ENCODE data around the gene DBET. TPM values are rescaled to one million over a fixed set of nuclear protein-coding genes. Genes with fewer than 3 reads are reported as not detected.
"Not testable (repeated sequence)": the region's sequence is repeated elsewhere in the genome, so short reads cannot be mapped to it uniquely, and the experiment has no call there.

The DBET gene
- total RNA-seq: under 1 TPM in 1 of 3 donors, not detected in 2; 0.08 TPM

DNA sequence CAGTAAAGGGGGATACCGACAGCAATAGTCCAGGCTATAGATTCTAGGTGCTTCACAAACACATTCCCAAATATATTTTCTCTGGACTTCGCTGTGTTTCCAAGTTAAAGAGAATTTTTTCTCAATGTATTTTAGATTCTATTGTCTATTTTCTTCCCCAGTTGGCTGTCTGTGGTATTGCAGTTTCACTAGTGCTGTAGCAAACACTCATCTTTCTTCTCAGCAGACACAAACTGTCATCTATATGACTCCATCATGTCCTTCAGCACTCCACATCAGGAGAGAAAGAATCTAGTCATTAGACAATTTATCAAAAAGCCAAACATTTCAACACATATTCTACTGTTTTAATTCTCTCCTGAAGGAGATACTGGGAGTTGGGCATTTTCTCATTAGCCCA is at the start of gene DBET:
DBET (plus strand) TSS at position 161 of the 400 bp plus-strand sequence.
- H3K4me3 Mint-ChIP-seq; ATAC-seq; H3K27me3 Mint-ChIP-seq (ENCODE audit: low read depth); DNase-seq; H3K9me3 Mint-ChIP-seq; H3K4me1 Mint-ChIP-seq (ENCODE audit: low read depth); H3K36me3 Mint-ChIP-seq (ENCODE audit: insufficient read depth): not testable (repeated sequence)

DNA sequence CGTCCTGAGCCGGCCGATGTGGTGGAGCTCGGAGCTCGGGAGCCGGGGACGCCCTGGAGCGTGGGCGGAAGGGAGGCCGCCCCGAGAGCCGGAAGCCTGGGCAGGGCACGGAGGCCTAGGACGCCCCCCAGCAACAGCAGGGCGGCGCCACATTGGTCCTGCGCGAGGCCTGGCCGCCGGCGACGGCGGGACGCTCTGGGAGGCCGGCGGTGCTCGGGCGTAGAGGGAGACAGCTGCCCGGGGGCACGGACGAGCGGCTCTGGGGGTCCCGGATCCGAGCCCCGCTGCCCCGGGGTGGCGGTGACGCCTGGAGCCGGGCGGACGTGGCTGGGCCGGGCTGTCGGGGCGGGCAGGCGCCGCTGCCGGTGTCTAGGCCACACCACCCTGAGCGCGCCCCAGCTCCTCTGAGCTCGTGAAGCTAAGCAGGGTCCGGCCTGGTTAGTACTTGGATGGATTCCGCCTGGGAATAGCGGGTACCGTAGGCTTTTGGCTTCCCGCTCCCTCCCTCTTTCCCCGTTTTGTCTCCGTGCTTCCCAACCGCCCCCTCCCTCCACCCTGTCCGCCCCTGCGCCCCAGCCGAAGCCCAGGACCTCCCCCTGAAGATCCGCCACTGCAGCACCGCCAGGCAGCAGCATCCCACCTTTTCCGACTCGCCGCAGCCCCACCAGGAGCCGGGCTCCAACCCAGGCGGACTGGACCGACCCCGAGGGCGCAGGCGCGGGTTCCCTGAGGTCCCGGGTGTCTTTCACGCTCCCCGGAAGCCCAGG is 49.3 kb upstream of the DBET start:
- Mint-ChIP-seq H3K36me3 (ENCODE audit: insufficient read depth) (no peaks in the 10 kb centered on the region), H3K9me3 (no peaks in the 10 kb centered on the region), H3K27me3 (ENCODE audit: low read depth) (peaks cover 71% of the 10 kb centered on the region), H3K4me3 (no peak overlapping the region), H3K4me1 (ENCODE audit: low read depth) (peaks cover 18% of the 10 kb centered on the region)
- DNase-seq (no peak), ATAC-seq (peak; percentile 47 to 48)

GRCh38 chr4:190015538-190016368 is 48.5 kb upstream of the DBET start:
- ATAC-seq: no peak
- H3K36me3 Mint-ChIP-seq (ENCODE audit: insufficient read depth): no peaks in the 10 kb centered on the region
- H3K4me3 Mint-ChIP-seq: peak overlapping the region; percentile 6
- no peaks in the 10 kb centered on the region for H3K9me3 Mint-ChIP-seq
- H3K4me1 Mint-ChIP-seq (ENCODE audit: low read depth): peaks cover 21% of the 10 kb centered on the region
- no peak for DNase-seq
- H3K27me3 Mint-ChIP-seq (ENCODE audit: low read depth): peaks cover 79% of the 10 kb centered on the region

GRCh38 chr4:190016369-190017289 is 47.7 kb upstream of the DBET start:
- peaks cover 79% of the 10 kb centered on the region for H3K27me3 Mint-ChIP-seq (ENCODE audit: low read depth)
- peaks cover 25% of the 10 kb centered on the region for H3K4me1 Mint-ChIP-seq (ENCODE audit: low read depth)
- no peaks in the 10 kb centered on the region for H3K9me3 Mint-ChIP-seq
- H3K4me3 Mint-ChIP-seq: no peak overlapping the region
- ATAC-seq: no peak
- no peaks in the 10 kb centered on the region for H3K36me3 Mint-ChIP-seq (ENCODE audit: insufficient read depth)
- DNase-seq: no peak

GRCh38 chr4:190017357-190018200 is 46.7 kb upstream of the DBET start:
- Mint-ChIP-seq H3K9me3 (no peaks in the 10 kb centered on the region), H3K36me3 (ENCODE audit: insufficient read depth) (no peaks in the 10 kb centered on the region), H3K4me1 (ENCODE audit: low read depth) (peaks cover 25% of the 10 kb centered on the region), H3K27me3 (ENCODE audit: low read depth) (peaks cover 74% of the 10 kb centered on the region), H3K4me3 (no peak overlapping the region)
- DNase-seq (no peak), ATAC-seq (no peak)

GRCh38 chr4:190018201-190018920 is 45.9 kb upstream of the DBET start:
- no peaks in the 10 kb centered on the region for H3K9me3 Mint-ChIP-seq
- DNase-seq (no peak), ATAC-seq (no peak)
- peaks cover 27% of the 10 kb centered on the region for H3K4me1 Mint-ChIP-seq (ENCODE audit: low read depth)
- no peaks in the 10 kb centered on the region for H3K36me3 Mint-ChIP-seq (ENCODE audit: insufficient read depth)
- peaks cover 69% of the 10 kb centered on the region for H3K27me3 Mint-ChIP-seq (ENCODE audit: low read depth)
- H3K4me3 Mint-ChIP-seq: no peak overlapping the region

DNA sequence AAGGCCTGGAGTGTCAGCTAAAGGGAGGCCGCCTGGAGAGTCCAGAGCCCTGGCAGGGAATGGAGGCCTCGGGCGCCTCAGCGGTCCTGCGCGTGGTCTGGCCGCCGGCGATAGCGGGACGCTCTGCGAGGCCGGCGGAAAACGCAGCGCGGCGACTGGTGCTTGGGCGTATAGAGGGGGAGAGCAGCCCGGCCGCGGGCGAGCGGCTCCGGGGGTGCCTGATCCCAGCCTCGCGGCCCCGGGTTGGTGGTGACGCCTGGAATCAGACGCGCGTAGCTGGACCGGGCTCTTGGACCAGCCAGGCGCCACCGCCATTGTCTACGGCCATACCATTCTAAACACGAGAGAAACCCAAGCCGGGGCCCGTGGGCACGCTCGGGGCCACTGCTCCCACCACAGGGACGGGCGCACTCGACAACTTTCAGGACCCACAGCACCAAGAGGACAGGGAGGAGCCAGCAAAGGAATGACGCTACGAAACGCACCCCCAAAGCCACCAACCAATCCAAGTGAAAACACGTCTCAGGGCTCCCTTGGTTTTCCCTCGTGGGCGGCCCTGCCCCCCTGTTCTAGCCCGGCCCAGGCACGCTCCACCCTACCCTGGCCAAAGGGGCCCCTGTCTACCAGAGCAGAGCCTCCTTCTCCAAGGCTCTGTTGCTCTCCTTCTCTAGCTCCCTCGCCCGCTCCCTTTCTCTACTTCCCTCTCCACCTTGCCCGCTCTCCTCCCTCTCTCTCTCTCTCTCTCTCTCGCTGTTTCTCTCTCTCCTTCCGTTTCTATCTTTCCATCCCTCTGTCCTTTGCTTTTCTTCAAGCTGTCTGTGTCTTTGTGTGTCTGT is 45.1 kb upstream of the DBET start:
- peaks cover 27% of the 10 kb centered on the region for H3K4me1 Mint-ChIP-seq (ENCODE audit: low read depth)
- no peak for ATAC-seq
- no peaks in the 10 kb centered on the region for H3K9me3 Mint-ChIP-seq
- no peak for DNase-seq
- peak overlapping the region; percentile 15 for H3K4me3 Mint-ChIP-seq
- H3K36me3 Mint-ChIP-seq (ENCODE audit: insufficient read depth): no peaks in the 10 kb centered on the region
- H3K27me3 Mint-ChIP-seq (ENCODE audit: low read depth): peaks cover 63% of the 10 kb centered on the region

- DNase-seq; H3K9me3 Mint-ChIP-seq; H3K36me3 Mint-ChIP-seq (ENCODE audit: insufficient read depth); ATAC-seq: not testable (repeated sequence)
- Mint-ChIP-seq H3K4me1 (ENCODE audit: low read depth) (peaks cover 24% of the 10 kb centered on the region), H3K4me3 (peak overlapping the region; percentile 15), H3K27me3 (ENCODE audit: low read depth) (peaks cover 59% of the 10 kb centered on the region)
Measured at GRCh38 chr4:190019859-190020463, 44.3 kb upstream of the DBET start.

DNA sequence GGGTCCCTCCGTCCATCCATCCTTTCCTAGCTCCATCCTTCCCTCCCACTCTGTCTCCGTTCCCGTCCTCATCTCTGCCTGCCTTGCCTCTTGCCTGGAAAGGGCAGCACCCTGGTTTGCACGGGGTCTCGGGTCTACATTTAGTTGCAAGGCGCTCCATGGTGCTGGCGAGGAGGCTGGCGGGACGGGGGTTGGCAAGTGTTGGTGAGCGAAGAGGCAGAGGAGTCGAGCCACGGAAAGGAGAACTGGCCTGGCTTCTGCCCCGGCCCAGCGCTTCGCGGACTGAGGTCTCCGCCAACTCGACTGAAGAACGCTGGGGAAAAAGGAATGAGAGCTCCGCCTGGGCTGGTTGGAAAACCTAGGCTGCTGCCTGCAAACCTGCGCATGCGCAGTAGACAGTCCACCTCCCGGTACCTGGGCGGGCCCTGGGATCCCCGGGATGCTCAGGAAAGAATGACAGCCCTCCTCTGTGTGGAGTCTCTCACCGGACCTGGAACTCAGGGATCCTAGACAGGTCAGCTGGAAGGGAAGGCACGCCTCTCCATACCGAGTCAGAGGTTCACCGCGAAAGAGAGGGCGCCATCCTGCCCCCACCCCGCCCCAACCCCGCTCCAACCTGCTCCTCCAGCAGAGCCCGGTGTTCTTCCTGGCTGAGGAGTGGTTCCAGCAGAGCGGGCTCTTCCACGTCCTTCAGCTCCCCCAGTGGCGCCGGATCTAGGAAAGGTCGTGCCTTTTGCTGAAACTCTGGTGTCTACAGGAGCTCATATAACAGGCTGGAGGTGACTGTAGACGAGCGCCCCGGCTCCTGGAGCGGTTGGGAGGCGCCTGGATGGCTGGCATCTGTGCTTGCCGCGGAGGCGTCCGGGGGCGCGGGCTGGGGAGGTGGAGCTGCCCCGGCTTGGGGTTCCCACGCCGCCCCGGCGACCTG is 43.2 kb upstream of the DBET start:
- no peaks in the 10 kb centered on the region for H3K9me3 Mint-ChIP-seq
- peak overlapping the region; percentile 58 for H3K4me3 Mint-ChIP-seq
- H3K27me3 Mint-ChIP-seq (ENCODE audit: low read depth): peaks cover 50% of the 10 kb centered on the region
- H3K36me3 Mint-ChIP-seq (ENCODE audit: insufficient read depth): no peaks in the 10 kb centered on the region
- H3K4me1 Mint-ChIP-seq (ENCODE audit: low read depth): peaks cover 21% of the 10 kb centered on the region
- ATAC-seq (peak; percentile 29 to 31), DNase-seq (no peak)

DNA sequence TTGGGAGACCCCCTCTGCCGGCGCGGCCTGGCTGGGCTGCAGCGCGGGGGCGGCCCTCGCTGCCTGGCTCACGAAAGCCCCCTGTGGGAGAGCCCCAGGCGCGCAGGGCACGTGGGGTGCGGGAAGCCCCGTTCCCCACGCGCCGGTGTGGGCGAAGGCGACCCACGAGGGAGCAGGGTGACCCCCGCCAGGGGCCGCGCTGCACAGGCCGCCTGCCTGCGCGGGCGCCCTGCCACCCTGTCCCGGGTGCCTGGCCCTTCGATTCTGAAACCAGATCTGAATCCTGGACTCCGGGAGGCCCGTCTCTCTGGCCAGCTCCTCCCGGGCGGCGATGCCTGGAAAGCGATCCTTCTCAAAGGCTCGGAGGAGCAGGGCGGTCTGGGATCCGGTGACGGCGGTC is 42.3 kb upstream of the DBET start:
- H3K9me3 Mint-ChIP-seq; DNase-seq; H3K36me3 Mint-ChIP-seq (ENCODE audit: insufficient read depth); ATAC-seq; H3K4me3 Mint-ChIP-seq: not testable (repeated sequence)
- peaks cover 19% of the 10 kb centered on the region for H3K4me1 Mint-ChIP-seq (ENCODE audit: low read depth)
- peaks cover 40% of the 10 kb centered on the region for H3K27me3 Mint-ChIP-seq (ENCODE audit: low read depth)

GRCh38 chr4:190022614-190023281 is 41.6 kb upstream of the DBET start:
- Mint-ChIP-seq H3K4me3 (peak overlapping the region; percentile 59), H3K4me1 (ENCODE audit: low read depth) (peaks cover 18% of the 10 kb centered on the region), H3K27me3 (ENCODE audit: low read depth) (peaks cover 36% of the 10 kb centered on the region)
- ATAC-seq: peak; percentile 29 to 44
- DNase-seq; H3K9me3 Mint-ChIP-seq; H3K36me3 Mint-ChIP-seq (ENCODE audit: insufficient read depth): not testable (repeated sequence)
